Putamen (tissue), 1 donor: ENCODE data around the gene ZNF668.
"Not testable (repeated sequence)": the region's sequence is repeated elsewhere in the genome, so short reads cannot be mapped to it uniquely, and the experiment has no call there.

Source experiments
- DNase-seq: peaks from one replicate; pipeline ENCODE4 v3.0.0-alpha.2; 2016; ENCODE audit warnings: low spot score

Gene ZNF668

DNA sequence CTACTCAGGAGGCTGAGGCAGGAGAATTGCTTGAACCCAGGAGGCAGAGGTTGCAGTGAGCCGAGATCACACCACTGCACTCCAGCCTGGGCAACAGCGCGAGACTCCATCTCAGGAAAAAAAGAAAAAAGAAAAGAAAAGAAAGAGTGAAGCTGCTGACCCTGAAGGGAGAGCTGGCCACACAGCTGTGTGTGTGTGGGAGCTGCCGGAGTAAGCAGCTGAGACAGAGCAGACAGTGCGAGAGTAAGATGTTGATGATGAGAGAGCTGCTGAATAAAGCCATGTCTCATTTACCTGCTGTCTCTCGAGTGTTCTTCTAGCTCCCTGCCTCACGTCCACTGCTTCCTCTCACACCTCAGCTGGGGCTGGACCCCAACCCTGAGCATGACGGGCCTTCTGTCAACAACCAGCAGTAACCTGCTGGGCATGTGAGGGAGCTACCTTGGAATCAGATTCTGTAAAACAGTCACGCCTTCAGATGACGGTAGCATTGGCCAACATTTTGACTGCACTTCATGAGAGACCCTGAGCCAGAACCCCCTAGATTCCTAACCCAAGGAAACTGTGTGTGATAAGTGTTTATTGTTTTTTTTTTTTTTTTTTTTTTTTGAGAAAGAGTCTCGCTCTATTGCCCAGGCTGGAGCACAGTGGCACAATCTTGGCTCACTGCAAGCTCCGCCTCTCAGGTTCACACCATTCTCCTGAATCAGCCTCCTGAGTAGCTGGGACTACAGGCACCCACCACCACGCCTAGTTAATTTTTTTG is 27.0 kb upstream of the ZNF668 start:
- DNase-seq, result not testable (repeated sequence)

DNA sequence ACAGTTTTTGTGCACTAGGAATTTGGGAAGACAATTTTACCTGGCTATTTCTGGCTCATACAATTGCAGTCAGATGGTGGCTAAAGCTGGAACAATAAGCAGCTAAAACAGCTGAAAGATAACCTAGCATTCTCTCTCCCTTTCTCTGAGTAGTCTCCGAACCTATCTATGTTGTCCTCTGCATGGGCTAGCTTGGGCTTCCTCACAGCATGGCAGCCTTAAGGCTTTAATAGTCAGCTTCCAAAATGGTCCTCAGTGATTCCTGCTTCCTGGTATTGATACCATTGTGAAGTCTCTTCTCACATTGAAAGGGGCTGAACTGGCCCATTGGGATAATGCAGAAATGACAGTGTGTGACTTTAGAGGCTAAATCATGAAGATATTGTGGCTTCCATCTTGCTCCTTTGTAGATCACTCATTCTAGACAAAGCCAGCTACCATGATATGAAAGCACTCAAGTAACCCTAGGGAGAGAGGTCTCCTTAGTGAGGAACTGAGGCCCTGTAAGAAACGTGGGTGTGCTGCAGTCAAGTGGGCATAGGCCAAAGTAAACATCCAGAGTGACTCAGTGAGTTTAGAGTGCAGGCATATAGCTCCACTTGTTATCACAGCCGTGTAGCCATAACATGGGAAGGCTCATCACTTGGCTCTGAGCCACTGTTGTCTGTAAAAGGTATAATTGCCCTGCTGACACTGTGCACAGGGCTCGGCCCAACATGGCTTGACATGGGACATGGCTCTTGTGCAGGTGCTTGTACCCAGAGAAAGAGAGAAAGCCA is 26.0 kb upstream of the ZNF668 start:
- DNase-seq, result no peak

DNA sequence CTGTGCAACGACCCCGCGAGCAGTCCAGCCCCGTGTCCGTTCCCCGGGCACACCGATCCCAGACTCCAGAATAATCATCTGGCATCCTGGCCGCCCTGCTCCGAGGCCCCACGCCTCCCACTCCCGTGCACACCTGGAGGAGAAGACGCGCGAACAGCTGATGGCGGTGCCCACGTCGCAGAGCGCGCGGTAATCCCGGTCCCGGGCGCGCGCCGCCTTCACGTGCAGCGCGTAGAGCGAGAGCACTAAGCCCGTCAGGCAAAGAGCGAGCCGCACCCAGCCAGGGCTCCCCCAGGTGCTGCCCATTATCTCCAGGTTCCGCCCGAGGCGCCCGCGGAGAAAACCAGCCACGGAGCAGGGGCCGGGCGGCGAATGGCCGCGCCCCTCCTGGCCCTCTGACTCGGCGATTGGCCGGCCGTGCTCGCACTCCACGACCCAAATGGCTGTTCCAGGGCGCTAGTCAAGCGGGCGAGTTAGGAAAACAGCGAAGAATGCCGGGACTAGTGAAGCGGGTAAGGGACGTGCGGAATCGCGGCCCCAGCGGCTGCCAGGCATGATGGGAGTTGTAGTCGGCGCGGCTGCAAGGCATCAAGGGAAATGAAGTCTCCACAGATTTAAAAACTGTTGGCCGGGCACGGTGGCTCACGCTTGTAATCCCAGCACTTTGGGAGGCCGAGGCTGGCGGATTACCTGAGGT is 20.5 kb upstream of the ZNF668 start, which contains the start of gene VKORC1:
TSS of gene VKORC1 (minus strand) at position 374 of the 697 bp plus-strand sequence. CDS start at position 306, 68 bp downstream.
- peak; percentile 95 for DNase-seq

DNA sequence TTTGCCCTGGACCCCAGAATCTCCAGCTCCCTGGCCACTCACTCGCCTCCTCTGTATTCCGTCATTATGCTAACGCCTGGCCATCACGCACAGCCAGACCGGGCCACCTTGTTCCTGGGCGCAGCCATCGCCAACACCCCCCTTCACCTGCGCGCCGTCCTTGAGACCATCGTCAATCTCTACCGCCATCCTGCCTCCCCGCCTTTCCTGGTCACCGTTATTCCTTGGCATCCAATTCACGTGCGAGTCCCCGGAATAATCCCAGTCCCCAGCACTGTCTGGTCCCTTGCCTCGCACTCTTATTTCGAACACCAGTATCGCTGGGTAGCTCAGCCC is 20.0 kb upstream of the ZNF668 start:
- DNase-seq, result no peak

DNA sequence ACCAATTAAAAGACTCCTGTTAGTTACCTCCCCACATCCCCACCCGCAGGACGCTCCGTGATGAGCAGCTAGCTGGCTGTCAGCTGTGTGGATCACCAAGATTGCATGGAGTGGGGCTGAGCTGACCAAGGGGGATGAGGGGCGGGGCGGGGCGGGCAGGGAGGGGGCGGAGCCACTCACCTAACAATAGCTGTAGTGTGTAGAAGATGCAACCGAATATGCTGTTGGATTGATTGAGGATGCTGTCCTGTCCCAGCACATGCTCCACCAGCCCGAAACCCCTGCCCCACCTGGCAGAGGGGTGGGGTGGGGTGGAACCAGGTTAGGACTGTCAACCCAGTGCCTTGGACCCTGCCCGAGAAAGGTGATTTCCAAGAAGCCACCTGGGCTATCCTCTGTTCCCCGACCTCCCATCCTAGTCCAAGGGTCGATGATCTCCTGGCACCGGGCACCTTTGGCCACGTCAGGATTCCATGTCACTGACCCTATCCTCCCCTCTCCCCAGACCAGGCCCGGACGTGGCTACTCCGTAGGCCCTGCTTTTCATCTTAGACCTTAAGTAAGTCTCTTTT is 19.2 kb upstream of the ZNF668 start:
- peak; percentile 61 for DNase-seq

DNA sequence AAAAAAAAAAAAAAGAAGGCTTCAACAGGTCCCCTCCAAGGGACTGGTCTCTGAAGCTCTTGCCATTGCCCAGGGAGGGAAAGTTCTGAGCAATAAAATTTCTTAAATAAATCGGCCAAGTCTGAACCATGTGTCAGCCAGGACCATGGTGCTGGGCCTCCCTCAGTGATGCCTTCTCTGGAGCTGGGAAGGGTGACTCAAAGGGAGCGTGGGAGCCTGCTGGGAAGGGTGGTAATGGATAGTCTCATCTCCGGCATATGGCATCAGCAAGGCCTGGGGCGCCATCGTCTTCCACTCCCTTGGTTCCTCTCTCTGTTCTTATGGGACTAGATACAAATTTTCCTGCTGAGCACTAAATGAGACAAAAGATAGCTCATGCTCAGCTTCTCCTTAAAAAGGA is 18.3 kb upstream of the ZNF668 start:
- DNase-seq, result no peak

DNA sequence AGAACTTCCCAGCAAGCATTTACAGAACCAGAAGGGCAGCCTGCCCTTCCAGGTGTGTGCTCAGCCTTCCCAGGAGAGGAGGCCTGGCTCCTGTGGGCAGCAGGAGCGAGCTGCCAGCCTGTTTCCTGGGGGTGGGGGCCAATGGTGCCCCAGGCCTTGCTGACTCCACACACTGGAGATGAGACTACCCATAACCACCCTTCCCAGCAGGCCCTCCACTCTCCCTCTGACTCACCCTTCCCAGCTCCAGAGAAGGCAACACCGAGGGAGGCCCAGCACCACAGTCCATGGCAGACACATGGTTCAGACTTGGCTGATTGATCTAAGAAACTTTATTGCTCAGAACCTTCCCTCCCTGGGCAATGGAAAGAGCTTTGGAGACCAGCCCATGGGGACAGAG is 16.5 kb upstream of the ZNF668 start:
- no peak for DNase-seq

DNA sequence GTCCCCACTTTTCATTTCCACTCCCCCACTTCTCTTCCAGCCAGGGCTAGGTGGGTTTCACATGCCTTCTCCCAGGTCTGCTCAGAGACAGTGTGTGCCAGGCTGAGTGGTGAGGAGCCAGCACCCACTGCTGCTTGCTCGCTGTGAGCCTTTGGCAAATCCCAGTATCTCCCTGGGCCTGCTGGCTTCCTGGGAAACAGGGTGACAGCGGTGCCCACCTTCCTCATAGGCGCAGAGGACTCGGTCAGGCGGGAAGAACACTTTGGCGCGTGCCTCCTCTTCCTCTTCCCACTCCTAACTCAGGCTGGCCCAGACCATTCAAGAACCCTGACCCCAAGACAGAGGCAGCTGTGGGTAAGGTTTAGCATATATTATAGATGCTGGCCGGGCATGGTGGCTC is 15.2 kb upstream of the ZNF668 start:
- DNase-seq, result no peak

DNA sequence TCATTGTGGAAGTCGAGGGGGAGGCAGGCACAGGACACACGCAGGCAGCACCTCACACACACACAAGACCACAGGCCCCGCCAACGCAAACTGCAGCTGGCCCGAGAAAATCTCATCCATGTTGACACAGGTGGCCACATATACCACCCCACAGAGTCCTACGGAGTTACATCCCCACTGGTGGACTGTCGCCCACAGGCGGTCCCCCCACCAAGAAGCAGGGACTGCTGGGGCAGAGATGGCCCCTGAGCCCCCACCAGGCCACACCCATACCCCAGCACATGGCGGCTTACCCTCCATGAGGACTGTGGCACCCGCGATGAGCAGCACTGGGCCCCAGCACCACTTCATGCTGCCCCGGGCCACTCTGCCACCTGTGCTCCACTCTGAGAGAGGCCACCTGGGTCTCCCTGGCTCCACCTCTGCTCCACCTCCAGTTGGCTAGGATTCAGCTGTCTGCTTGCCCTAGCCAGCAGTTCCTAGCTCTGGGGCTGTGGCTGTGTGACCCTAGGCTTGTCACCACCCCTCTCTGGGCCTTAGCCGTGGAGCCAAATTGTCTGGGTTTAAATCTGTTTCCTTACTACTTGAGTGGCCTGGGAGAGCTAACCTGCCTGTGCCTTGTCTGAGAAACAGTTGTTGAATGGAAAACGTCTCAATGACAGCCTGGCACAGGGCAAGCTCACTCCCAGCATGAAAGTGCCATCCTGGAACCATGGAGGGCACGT is 14.6 kb upstream of the ZNF668 start, which contains the start of gene PRSS53:
TSS of gene PRSS53 (minus strand) at position 485 of the 725 bp plus-strand sequence. CDS start at position 351, 134 bp downstream.
- DNase-seq, result no peak

DNA sequence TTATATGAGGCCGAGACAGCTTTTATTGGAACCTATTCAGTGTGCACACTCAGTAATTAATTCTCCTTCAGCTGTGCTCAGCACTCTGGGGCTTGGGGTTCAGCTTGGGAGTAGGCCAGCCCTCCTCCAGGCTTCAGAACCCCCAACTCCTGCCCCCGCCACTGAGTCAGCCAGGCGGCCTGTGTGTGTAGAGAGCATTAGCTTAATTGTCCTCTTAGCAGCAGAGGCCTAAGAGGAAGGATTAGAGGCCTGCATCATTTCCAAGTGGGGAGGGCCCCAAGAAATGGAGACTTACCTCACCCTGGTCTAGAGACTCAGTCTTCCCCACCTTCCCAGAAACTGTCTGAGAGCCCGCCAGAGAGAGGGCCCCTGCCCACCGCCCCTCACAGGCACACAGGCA is 13.9 kb upstream of the ZNF668 start:
- DNase-seq, result no peak

DNA sequence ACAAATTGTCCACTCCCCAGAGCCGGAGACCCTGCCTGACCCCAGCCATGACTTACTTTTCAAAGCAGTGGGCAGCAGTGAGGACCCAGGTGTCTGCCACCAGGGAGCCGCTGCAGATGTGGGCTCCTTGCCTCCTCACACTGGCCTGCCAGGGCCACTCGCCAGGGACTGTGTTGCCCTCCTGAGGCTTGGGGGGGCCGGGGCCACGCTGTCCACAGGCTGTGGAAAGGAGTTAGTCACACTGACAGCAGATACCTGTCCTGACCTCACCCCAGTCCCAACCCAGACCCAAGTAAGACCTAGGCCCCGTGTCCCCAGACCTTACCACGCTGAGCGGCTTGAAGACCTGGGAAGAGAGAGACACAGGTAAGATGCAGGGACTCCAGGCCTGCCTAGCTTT is 13.4 kb upstream of the ZNF668 start:
- DNase-seq, result no peak

DNA sequence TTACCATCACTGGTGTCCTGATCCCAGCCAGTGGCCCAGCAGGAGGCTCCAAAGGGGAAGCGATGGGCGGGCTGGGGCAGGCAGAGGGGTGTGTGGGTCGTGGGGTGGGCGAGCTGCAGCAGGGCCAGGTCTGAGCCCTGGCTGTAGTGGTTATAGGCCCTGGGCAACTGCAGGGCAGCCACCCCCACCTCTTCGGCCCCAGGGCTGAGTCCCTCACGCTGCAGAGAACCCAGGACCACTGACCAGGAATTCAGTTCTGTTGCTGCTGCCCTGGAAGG is 12.5 kb upstream of the ZNF668 start:
- no peak for DNase-seq

DNA sequence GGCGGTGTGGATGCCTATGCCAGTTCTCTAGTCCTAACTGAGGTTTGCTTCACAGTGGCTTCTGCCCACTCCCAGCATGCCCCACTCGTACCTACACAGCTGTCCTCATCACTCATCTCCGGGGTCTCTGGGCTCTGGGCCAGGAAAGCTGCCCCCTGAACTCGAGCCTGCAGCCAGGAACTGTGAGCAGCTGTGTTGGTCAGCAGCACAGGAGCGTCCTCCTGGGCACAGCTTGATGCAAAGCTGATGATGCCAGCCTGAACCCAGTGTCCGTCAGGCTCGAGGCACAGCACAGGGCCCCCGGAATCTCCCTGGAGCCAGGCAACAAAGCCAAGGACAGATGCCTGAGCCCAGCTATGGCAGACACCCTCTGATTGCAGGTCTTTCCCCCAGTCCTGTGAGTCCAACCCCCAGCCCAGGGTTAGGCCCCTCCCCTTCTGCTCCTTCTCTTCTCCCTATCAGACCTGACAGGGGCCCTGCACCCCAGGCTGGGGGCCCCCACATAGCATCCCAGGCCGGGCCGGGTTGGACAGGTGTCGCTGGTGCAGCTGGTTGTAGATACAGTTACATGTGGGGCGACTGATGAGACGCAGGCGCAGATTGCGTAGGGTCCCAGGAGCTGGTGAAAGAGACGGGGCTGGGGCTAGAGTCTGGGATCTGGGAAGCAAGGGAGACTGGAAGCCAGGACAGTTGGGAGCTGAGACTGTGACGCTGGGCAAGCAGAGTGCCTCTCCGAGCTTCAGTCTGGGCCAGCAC is 12.0 kb upstream of the ZNF668 start:
- no peak for DNase-seq

DNA sequence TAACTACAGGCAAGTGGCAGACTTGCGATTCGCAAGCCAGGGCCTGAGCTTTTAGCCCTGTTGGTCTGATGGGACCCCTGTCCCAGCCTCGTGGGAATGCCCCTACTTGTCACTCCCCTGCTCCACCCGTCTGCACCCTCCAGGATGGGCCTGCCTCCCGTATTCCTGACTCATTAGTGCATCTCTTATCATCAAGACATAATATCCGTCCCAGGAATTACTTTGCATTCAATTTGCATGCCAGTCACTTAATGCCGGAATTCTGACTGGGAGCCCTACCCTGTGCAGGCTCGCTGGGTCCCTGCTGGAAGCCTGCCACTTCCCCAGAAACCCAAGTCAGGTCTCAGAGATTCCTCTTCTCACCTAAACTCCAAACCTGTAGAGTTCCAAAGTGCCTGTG is 11.4 kb upstream of the ZNF668 start:
- no peak for DNase-seq

DNA sequence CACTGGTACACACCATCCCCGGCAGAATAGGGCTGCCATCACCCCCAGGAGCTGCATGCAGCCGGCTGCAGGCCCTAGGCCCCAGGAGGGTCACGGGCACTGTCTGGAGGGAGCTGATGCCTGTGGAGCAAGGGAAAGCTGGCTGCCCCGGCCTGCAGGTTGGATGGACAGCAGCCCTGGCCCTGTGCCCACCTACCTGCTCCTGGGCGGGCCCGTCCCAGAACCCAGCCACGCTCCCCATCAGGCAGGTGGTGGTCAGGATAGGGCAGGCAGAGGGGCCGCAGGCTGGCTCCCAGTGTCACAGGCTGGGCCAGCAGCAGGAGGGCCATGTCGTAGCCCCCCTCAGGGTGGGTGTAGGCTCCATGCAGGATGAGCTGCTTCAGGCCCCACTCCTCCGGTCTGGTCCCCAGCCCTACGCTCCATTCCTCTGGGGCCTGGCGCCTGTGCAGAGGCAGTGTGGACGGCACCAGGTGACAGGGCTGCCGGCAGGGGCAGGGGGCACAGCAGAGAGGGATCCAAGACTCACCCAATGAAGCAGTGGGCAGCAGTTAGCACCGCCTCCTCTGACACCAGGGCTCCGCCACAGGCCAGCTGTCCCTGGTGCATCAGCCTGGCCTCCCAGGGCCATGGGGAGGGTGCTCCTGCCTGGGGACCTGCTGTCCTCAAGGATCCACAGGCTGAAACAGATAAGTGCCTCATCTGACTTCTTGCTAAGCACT is 10.7 kb upstream of the ZNF668 start:
- no peak for DNase-seq

DNA sequence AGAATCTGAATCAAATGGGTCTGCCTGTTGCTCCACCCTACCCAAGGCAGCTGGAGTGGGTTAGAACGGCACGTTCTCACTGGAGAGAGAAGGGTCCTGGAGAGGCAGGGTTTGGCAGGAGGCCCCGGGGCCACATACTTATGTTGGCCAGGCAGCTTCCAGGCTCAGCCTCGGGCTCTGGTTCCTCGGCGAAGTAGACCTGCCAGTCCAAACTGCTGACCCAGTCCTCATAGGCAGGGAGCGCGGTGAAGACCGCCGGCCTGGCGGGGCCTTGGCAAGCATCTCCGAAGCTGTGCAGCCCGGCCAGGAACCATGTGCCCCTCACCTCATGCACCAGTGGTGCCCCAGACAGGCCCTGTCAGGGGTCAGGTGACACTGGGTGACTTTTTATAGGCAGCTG is 9.9 kb upstream of the ZNF668 start:
- no peak for DNase-seq

DNA sequence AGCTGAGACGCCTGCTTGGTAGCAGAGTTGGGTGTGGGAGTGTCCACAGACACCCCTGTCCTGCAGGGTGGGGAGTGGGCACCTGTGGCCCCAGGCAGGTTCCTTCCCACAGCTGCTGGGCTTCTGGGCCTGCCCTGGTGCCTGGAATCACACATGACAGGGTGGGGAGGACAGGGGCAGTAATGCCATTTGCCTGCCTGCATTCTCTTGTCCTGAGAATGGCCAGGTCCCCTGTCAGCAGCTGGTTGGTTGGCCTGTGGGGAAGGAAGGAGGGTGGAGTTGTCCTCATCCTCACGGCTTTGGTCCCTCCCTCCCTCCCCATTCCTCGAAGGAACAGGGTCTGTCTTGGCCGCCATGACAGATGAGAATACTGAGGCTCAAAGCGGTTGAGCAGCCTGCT is 9.5 kb upstream of the ZNF668 start:
- DNase-seq, result no peak

DNA sequence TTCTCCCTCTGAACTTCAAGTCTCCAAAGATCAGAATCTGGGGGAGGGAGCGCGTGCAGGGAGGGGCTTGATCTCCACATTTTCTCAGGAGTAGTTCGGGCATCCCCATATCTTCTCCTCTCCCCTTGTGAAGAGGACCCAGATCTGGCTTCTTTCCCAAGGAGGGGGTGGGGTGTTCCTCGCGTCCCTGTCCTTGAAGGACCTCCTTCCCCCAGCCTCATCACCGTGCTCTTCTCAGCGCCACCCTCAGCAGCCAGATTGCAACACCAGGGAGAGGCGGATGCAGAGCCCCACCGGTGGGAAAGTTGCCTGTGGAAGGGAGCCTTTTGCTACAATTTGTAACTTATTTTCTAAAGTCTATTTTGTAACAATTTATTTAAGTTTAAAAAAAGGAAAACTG is 9.0 kb upstream of the ZNF668 start:
- no peak for DNase-seq

DNA sequence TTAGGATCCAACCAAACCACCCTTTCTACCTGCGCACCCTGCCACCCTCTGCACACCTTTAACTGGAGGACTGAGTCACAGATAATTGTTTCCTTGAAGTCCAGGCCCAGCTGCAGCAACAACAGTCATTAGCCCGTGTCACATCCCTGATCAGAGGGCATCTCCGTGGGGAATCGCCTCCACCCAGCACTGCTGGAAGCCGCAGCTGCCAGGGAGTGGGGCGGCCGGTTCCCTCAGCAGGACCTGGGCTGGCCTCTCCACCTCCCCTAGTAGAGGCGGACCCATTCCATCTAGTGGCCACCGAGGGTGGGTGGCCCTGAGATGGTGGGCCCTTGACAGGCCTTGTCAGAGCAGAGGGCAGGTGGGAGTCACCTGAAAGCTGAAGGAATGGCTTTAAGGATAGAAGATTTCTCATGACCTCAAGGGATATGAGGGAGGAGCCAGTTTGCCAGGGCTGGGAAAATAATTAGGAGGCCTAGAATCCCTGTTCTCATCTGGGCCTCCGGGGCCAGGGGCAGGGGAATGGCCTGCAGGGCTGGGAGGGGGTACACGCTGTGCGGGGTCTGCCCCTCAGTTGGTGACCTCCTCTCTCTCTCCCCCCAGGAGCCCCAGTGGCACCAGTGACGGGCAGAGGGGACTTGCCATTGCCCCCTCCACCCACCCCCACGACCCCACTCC is 8.5 kb upstream of the ZNF668 start:
- DNase-seq, result no peak
